WTC11 (cell line): Measurements from ENCODE around the gene KLHL35.

Experiments
- CBFB ChIP-seq: sonication (generic); formaldehyde crosslinking; IDR thresholded peaks from 2 replicates; pipeline ENCODE4 v1.8.1; 2022; ENCODE audit warnings: mild to moderate bottlenecking, low read depth, missing genetic modification reagents
- CTCF ChIP-seq: fragments of 200-600 bp; IDR thresholded peaks from 2 replicates; pipeline ENCODE4 v1.8.0; 2022; ENCODE audit warnings: antibody characterized with exemption
- FOXK1 ChIP-seq: sonication (generic); formaldehyde crosslinking; IDR thresholded peaks from 2 replicates; pipeline ENCODE4 v1.8.0; 2022; ENCODE audit warnings: mild to moderate bottlenecking, moderate library complexity, missing genetic modification reagents
- KAT7 ChIP-seq: sonication (generic); formaldehyde crosslinking; IDR thresholded peaks from 2 replicates; pipeline ENCODE4 v1.8.1; 2023; ENCODE audit warnings: missing genetic modification reagents, mild to moderate bottlenecking, borderline replicate concordance
- ZNF532 ChIP-seq: fragments of 250-450 bp; sonication (Bioruptor Pico); IDR thresholded peaks from 2 replicates; pipeline ENCODE4 v1.9.0; 2021; ENCODE audit warnings: mild to moderate bottlenecking, borderline replicate concordance
- TF ChIP-seq, protein P1 (sequence below): sonication (generic); formaldehyde crosslinking; IDR thresholded peaks from 2 replicates; pipeline ENCODE4 v1.8.0; 2022; ENCODE audit warnings: mild to moderate bottlenecking, missing genetic modification reagents

DNA sequence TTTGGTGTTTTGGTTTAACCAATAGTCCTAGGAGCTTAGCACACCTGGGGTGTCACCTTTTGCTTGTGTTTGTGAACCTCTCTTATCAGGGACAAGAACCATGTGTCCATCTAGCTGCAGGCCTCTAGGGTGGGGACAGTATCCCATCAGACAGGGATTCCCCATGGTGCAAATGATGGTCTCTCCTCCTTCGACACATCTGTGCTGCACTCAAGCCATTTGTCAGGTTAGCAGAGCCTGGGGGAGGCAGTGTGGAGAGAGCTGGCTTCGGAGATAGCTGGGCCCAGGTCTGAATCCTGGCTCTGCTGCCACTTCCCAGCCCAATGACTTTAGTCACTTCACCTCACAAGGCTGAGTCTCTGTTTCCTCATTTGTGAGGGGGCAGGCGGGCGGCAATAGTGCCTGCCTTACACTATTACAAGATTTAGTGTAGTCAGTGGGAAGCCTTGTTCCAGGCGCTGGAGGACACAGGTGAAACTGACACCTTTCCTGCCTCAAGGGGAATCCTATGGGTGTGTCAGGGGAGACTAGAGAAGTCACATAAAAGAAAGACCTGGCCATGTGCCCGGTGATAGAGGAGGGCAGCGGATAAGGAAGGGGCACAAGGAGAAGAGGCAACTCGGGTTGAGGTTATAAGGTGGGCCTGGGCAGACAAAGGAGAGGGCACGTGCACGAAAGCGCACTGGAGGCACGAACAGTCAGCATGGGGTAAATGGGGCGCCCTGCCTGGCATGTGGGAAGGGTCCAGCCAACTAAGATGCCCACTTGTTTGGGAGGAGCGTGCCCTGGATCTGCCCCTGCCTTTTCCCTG lies 12.6 kb downstream of the KLHL35 start:
- TF ChIP-seq CTCF (no peak), CBFB (CRISPR knock-in tag) (no peak), FOXK1 (CRISPR knock-in tag) (no peak), KAT7 (CRISPR knock-in tag) (no peak), ZNF532 (no peak)
- TF ChIP-seq, protein P1, sequence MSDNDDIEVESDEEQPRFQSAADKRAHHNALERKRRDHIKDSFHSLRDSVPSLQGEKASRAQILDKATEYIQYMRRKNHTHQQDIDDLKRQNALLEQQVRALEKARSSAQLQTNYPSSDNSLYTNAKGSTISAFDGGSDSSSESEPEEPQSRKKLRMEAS (CRISPR knock-in tag), result no peak
